ENCODE results near the gene ASB3. TPM values are rescaled to one million over a fixed set of nuclear protein-coding genes. Genes with fewer than 3 reads are reported as not detected.
A peak's percentile ranks its signal among the peaks of the same experiment; 100 is the strongest.

ASB3 gene
- total RNA-seq, 1 experiment from 2014 or later, result 23.1 TPM

DNA sequence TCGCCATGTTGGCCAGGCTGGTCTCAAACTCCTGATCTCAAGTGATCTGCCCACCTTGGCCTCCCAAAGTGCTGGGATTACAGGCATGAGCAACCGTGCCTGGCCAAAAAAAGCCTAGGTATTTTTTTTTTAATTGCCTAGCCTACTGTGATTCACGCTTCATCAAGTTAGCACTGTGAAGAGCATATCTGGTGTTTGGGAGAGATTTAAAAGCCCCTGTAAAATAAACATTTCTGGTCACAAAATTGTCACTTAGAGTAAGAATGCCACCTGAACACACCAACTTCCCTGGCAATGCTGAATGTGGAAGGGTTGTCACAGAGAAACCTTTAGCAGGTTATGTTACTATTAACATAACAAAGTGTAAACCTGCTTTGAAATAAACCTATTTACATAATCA is 58.8 kb downstream of the ASB3 start:
- no peak overlapping the region for H4K91ac ChIP-seq (ENCODE audit: insufficient read length, low read depth, low read length)
- no peak overlapping the region for H3K18ac ChIP-seq (ENCODE audit: insufficient read length, low read depth, low read length)
- no peaks in the 10 kb centered on the region for H3K79me2 ChIP-seq (ENCODE audit: insufficient read depth, low read length)
- H3K27me3 ChIP-seq (ENCODE audit: insufficient read depth, low read length), result no peaks in the 10 kb centered on the region
- H2BK15ac ChIP-seq (ENCODE audit: low read depth, low read length), result no peak overlapping the region
- no peaks in the 10 kb centered on the region for H3K4me1 ChIP-seq (ENCODE audit: insufficient read depth, low read length)
- no peak overlapping the region for H3K9ac ChIP-seq (ENCODE audit: extremely low read depth, insufficient read length, low read length)
- no peak overlapping the region for H3T11ph ChIP-seq (ENCODE audit: low read length)
- H3K14ac ChIP-seq (ENCODE audit: insufficient read depth, low read length), result no peak overlapping the region
- H4K8ac ChIP-seq (replicated peaks; ENCODE audit: insufficient read length, low read depth, low read length), result no peak overlapping the region
- no peaks in the 10 kb centered on the region for H4K20me1 ChIP-seq (ENCODE audit: control insufficient read depth, insufficient read depth, insufficient read length)
- no CpG with 5 or more reads among the region's 3 CpGs for WGBS (ENCODE audit: extremely low coverage, insufficient read length, low lambda C conversion rate)
- H3K23ac ChIP-seq (ENCODE audit: insufficient read length, low read depth, low read length), result no peak overlapping the region
- no peak overlapping the region for H2BK12ac ChIP-seq (ENCODE audit: insufficient read length, low read depth, low read length)
- Mint-ChIP-seq H3K9me3 (peaks cover 0 to 2% of the 10 kb centered on the region in 2 experiments; a peak in 1 of 5 replicates), H3K4me3 (no peak overlapping the region), H3K27me3 (ENCODE audit: low read depth) (no peaks in the 10 kb centered on the region), H3K4me1 (peaks cover 9% of the 10 kb centered on the region in 2 experiments), H3K27ac (peak overlapping the region in 2 of 3 experiments; percentile 7 to 73; a peak in 3 of 7 replicates), H3K36me3 (ENCODE audit: insufficient read depth in 1 of 3, low read depth in 3 of 3) (peaks cover 15 to 27% (median 25%) of the 10 kb centered on the region in 3 experiments; a peak in 6 of 7 replicates)
- H2AFZ ChIP-seq (ENCODE audit: low read length), result no peak overlapping the region
- H2AK5ac ChIP-seq (ENCODE audit: insufficient read length, low read length), result no peak overlapping the region
- H3K9me3 ChIP-seq (ENCODE audit: control insufficient read depth, low read depth, low read length), result no peaks in the 10 kb centered on the region
- no peak overlapping the region for H4K5ac ChIP-seq (ENCODE audit: insufficient read length, low read depth, low read length)
- no peak for DNase-seq
- no peak for TF ChIP-seq CTCF (conservative IDR thresholded peaks at IDR 0.05)
- H3K79me1 ChIP-seq (ENCODE audit: insufficient read depth, low read depth, low read length, poor library complexity, severe bottlenecking), result no peaks in the 10 kb centered on the region
- H3K4me2 ChIP-seq (ENCODE audit: insufficient read depth, insufficient read length, low read length), result no peak overlapping the region
- H3K56ac ChIP-seq (ENCODE audit: insufficient read length, low read depth, low read length), result no peak overlapping the region
- no peak overlapping the region for H2BK20ac ChIP-seq (ENCODE audit: low read depth, low read length, poor library complexity, severe bottlenecking)
- no peak overlapping the region for H3K27ac ChIP-seq (ENCODE audit: insufficient read length, low read depth, low read length)
- no peak overlapping the region for H3K4ac ChIP-seq (ENCODE audit: low read depth, low read length)
- H2BK5ac ChIP-seq (ENCODE audit: insufficient read length, low read length), result no peak overlapping the region
- H3K23me2 ChIP-seq (ENCODE audit: insufficient read length, low read depth, low read length, poor library complexity, severe bottlenecking), result no peaks in the 10 kb centered on the region
- no peak overlapping the region for H2BK120ac ChIP-seq (ENCODE audit: low read depth, low read length, poor library complexity, severe bottlenecking)

Measured in H9 (cell line).